Glutamatergic neuron (in vitro differentiated cells): Measurements from ENCODE around the gene UTS2B. TPM values are rescaled to one million over a fixed set of nuclear protein-coding genes. Genes with fewer than 3 reads are reported as not detected.

Experiments
- DNase-seq: peaks from one replicate; pipeline ENCODE4 v3.0.0; 2022
- H3K27ac Mint-ChIP-seq: one replicate; pipeline ENCODE4 v1.8.0; 2020; ENCODE audit warnings: mild to moderate bottlenecking, mixed read lengths, inconsistent platforms; ENCODE audit not compliant: unreplicated experiment
- H3K27me3 Mint-ChIP-seq: one replicate; pipeline ENCODE4 v1.8.0; 2020; ENCODE audit warnings: mild to moderate bottlenecking, moderate library complexity, mixed read lengths, inconsistent platforms; ENCODE audit not compliant: unreplicated experiment
- H3K36me3 Mint-ChIP-seq: one replicate; pipeline ENCODE4 v1.8.0; 2020; ENCODE audit warnings: mild to moderate bottlenecking, mixed read lengths, inconsistent platforms; ENCODE audit not compliant: unreplicated experiment
- H3K4me1 Mint-ChIP-seq: one replicate; pipeline ENCODE4 v1.8.0; 2020; ENCODE audit warnings: mild to moderate bottlenecking, low read depth, mixed read lengths, inconsistent platforms; ENCODE audit not compliant: unreplicated experiment
- H3K4me3 Mint-ChIP-seq: one replicate; pipeline ENCODE4 v1.8.0; 2020; ENCODE audit warnings: mild to moderate bottlenecking, mixed read lengths, inconsistent platforms; ENCODE audit not compliant: unreplicated experiment
- H3K9me3 Mint-ChIP-seq: one replicate; pipeline ENCODE4 v1.8.0; 2020; ENCODE audit warnings: mild to moderate bottlenecking, moderate library complexity, mixed read lengths, inconsistent platforms; ENCODE audit not compliant: unreplicated experiment
- total RNA-seq: library from RNA; stranded (reverse); fragmentation: NEBNext Ultra II Directional; extraction: Animal tissue kit (Norgen Biotek cat#: 25700); gene quantifications from one replicate; pipeline ENCODE4 v1.2.1, GENCODE V29; 2021; ENCODE audit not compliant: unreplicated experiment
- TF ChIP-seq, protein P1 (sequence below): fragments of 200-600 bp; sonication (generic); IDR thresholded peaks from one replicate; pipeline ENCODE4 v1.5.0; 2021; ENCODE audit not compliant: partially characterized antibody, unreplicated experiment

Gene UTS2B
- total RNA-seq, 1 donor from 2014 or later: not detected

DNA sequence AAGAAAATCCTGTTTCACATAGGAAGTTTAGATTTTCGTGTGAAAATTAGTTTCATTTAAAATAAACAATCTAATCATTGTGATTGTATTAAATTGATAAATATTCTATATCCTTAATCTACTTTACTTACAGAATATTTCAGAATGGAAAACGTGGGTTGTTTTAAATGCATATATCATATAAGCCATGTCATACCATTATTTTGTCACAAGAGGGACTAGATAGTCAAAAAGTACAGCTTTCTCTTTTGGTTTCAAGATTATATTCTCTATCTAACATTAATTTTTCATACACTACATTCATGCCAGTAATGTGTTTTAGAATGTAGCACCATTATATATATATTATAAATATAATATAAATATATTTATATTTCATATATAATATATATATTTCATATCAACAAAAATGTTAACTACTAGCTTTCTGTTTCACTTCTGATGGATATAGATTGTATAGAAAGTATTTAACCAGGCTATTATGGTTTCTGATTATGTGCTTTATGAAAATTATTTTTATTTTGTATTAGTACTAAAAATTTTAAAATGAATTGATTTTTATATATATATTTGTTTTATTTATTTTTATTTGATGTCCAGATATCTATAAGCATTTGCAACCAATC lies 86.0 kb downstream of the UTS2B start:
- Mint-ChIP-seq H3K4me1 (peaks cover 5% of the 10 kb centered on the region), H3K27ac (no peak overlapping the region), H3K4me3 (no peak overlapping the region), H3K9me3 (no peaks in the 10 kb centered on the region), H3K36me3 (no peaks in the 10 kb centered on the region), H3K27me3 (no peaks in the 10 kb centered on the region)
- TF ChIP-seq, protein P1, sequence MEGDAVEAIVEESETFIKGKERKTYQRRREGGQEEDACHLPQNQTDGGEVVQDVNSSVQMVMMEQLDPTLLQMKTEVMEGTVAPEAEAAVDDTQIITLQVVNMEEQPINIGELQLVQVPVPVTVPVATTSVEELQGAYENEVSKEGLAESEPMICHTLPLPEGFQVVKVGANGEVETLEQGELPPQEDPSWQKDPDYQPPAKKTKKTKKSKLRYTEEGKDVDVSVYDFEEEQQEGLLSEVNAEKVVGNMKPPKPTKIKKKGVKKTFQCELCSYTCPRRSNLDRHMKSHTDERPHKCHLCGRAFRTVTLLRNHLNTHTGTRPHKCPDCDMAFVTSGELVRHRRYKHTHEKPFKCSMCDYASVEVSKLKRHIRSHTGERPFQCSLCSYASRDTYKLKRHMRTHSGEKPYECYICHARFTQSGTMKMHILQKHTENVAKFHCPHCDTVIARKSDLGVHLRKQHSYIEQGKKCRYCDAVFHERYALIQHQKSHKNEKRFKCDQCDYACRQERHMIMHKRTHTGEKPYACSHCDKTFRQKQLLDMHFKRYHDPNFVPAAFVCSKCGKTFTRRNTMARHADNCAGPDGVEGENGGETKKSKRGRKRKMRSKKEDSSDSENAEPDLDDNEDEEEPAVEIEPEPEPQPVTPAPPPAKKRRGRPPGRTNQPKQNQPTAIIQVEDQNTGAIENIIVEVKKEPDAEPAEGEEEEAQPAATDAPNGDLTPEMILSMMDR: peak; percentile 68
- no peak for DNase-seq

DNA sequence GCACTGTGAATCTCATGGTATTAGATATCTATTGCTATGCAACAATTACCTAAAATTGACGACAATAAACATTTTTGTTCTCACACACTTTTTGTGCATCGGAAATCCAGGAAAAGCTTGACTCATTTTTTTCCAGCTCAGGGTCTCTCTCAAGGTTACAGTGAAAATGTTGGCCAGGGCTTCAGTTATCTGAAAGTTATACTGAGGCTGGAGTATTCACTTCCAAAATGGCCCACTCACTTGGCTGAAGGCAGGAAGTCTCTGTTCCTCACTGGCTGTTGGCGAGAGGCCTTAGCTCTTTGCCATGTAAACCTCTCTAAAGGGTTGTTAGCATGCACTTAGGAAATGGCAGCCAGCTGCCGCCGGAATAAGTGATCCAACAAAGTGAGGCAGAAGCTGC lies 89.8 kb downstream of the UTS2B start:
- Mint-ChIP-seq H3K27me3 (peaks cover under 1% of the 10 kb centered on the region), H3K9me3 (no peaks in the 10 kb centered on the region), H3K36me3 (no peaks in the 10 kb centered on the region), H3K4me3 (no peak overlapping the region), H3K27ac (no peak overlapping the region), H3K4me1 (peaks cover 14% of the 10 kb centered on the region)
- TF ChIP-seq, protein P1: no peak
- peak; percentile 42 for DNase-seq

DNA sequence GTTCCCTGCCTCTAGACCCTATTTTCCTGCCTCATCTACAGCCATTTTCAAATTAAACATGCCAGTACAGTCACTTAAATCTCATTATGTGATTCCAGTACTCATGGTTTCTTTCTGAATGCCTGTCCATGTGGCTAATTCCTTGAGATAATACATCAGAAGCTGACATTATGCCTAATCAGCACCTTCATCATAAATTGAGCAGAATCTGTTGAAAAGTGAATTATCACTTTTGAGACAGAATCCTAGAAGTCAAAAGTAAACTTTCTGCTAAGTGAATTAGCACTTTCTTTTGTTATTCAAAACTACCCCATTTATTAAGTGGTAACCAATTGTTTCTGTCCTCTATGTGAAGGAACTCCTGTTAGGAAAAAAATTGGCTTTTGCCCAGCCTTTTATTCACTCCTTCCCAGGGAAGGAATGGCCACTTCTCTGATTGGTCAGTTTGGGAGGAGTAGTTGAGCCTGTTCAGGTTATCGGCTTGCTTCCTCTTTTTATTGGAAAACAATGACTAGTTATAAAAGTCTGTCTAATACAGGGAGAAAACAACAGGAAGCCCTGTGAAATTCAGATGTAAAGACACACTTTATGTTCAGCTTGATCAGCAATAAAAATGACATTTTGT lies 90.8 kb downstream of the UTS2B start:
- no peaks in the 10 kb centered on the region for H3K9me3 Mint-ChIP-seq
- H3K27ac Mint-ChIP-seq: no peak overlapping the region
- no peak overlapping the region for H3K4me3 Mint-ChIP-seq
- H3K36me3 Mint-ChIP-seq: no peaks in the 10 kb centered on the region
- peaks cover 2% of the 10 kb centered on the region for H3K27me3 Mint-ChIP-seq
- DNase-seq: no peak
- TF ChIP-seq, protein P1: no peak
- peaks cover 17% of the 10 kb centered on the region for H3K4me1 Mint-ChIP-seq

DNA sequence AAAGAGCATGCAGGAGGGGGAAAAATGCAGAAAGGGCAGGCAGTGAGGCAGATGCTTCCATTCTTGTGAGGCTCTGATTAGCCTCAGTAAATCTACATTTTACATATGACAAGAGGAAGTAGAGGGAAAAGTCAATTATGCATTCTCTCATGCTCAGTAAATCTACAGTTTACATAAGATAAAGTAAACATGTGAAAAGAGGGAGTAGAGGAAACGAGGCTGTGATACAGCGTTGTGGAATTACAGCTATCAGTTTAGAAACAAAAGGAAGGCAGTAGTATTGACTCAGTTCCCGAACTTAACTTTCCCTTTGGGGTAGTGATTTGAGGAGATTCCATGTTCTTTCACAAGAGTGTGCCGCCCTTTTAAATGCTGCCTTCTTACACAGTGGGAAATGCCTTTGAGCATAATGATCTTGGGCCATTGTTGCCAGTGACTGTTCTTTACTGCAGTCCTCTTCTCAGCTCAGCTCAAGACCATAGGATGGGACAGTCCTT lies 92.0 kb downstream of the UTS2B start:
- TF ChIP-seq, protein P1: no peak
- H3K4me3 Mint-ChIP-seq: no peak overlapping the region
- H3K9me3 Mint-ChIP-seq: no peaks in the 10 kb centered on the region
- H3K27ac Mint-ChIP-seq: no peak overlapping the region
- no peaks in the 10 kb centered on the region for H3K36me3 Mint-ChIP-seq
- DNase-seq: no peak
- H3K4me1 Mint-ChIP-seq: peaks cover 17% of the 10 kb centered on the region
- peaks cover 2% of the 10 kb centered on the region for H3K27me3 Mint-ChIP-seq
